ENCODE data around the gene PIKFYVE.
"Not testable (repeated sequence)": the region's sequence is repeated elsewhere in the genome, so short reads cannot be mapped to it uniquely, and the experiment has no call there.

PIKFYVE gene

GRCh38 chr2:208266936-208267335 lies 881 bp downstream of the PIKFYVE start:
- peaks cover 17% of the 10 kb centered on the region for H3K4me1 ChIP-seq
- no peak for DNase-seq (ENCODE audit: low spot score in 2 of 2)
- H3K36me3 ChIP-seq (replicated peaks): peaks cover 8% of the 10 kb centered on the region
- no peaks in the 10 kb centered on the region for H3K27me3 ChIP-seq (ENCODE audit: low read depth)
- H3K9me3 ChIP-seq: no peaks in the 10 kb centered on the region
- H3K4me3 ChIP-seq: peak overlapping the region; percentile 80
- in situ Hi-C loops (cut with MboI; ENCODE audit: low sequenced_read_pairs): no loop called here

DNA sequence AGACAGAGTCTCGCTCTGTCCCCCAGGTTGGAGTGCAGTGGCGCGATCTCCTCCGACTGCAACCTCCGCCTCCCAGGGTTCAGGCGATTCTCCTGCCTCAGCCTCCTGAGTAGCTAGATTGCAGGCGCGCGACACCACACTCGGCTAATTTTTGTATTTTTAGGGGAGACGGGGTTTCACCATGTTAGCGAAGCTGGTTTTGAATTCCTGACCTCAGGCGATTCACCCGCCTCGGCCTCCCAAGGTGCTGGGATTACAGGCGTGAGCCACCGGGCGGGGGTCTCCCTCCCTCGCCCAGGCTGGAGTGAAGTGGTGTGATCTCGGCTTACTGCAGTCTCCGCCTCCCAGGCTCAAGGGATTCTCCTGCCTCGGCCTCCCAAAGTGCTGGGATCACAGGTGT lies 1.5 kb downstream of the PIKFYVE start:
- Histone ChIP-seq H3K4me1 (peaks cover 17% of the 10 kb centered on the region), H3K4me3 (peak overlapping the region; percentile 80)
- H3K27me3 ChIP-seq (ENCODE audit: low read depth); H3K36me3 ChIP-seq (replicated peaks); in situ Hi-C loops (cut with MboI; ENCODE audit: low sequenced_read_pairs); H3K9me3 ChIP-seq: not testable (repeated sequence)
- DNase-seq (ENCODE audit: low spot score in 2 of 2): peak in 1 of 2 experiments; percentile 59

- in situ Hi-C loops (cut with MboI; ENCODE audit: low sequenced_read_pairs): no loop called here
- Histone ChIP-seq H3K27me3 (ENCODE audit: low read depth) (no peaks in the 10 kb centered on the region), H3K4me3 (peak overlapping the region; percentile 80), H3K4me1 (peaks cover 17% of the 10 kb centered on the region), H3K9me3 (no peaks in the 10 kb centered on the region), H3K36me3 (replicated peaks) (peaks cover 14% of the 10 kb centered on the region)
- DNase-seq (ENCODE audit: low spot score in 2 of 2): no peak
Measured at GRCh38 chr2:208268156-208268952, 2.3 kb downstream of the PIKFYVE start.

DNA sequence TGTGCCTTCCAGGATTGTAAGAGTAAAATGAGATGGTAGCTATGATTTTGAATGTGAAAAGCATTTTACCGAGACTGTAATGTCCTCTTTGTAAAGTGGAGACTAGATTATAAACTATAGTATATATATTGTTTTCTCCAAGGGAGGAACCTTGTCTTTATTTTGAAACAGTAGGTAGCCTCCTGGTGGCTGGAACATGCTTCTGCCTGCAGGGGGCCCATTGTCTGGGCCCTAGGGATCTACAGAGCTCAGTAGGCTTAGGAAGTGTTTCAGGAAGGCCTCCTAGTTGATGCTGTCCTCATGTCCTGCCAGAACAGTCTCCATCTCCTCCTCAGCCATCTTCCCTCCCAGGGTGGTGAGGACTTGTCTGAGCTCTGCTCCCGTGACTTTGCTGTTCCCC lies 3.0 kb downstream of the PIKFYVE start:
- Histone ChIP-seq H3K9me3 (no peaks in the 10 kb centered on the region), H3K27me3 (ENCODE audit: low read depth) (no peaks in the 10 kb centered on the region), H3K36me3 (replicated peaks) (peaks cover 21% of the 10 kb centered on the region), H3K4me3 (no peak overlapping the region), H3K4me1 (peaks cover 17% of the 10 kb centered on the region)
- in situ Hi-C loops (cut with MboI; ENCODE audit: low sequenced_read_pairs): no loop called here
- no peak for DNase-seq (ENCODE audit: low spot score in 2 of 2)

GRCh38 chr2:208274748-208275147 lies 8.7 kb downstream of the PIKFYVE start:
- peaks cover 56% of the 10 kb centered on the region for H3K36me3 ChIP-seq (replicated peaks)
- DNase-seq (ENCODE audit: low spot score in 2 of 2): no peak

GRCh38 chr2:208278549-208278948 lies 12.5 kb downstream of the PIKFYVE start:
- no peak for DNase-seq (ENCODE audit: low spot score in 2 of 2)
- in situ Hi-C loops (cut with MboI; ENCODE audit: low sequenced_read_pairs): no loop called here
- Histone ChIP-seq H3K27me3 (ENCODE audit: low read depth) (no peaks in the 10 kb centered on the region), H3K4me1 (no peaks in the 10 kb centered on the region), H3K4me3 (no peak overlapping the region), H3K36me3 (replicated peaks) (peaks cover 62% of the 10 kb centered on the region), H3K9me3 (no peaks in the 10 kb centered on the region)

More at GRCh38 chr2:208274748-208275147, 8.7 kb downstream of the PIKFYVE start:
- H3K9me3 ChIP-seq: no peaks in the 10 kb centered on the region
- no peaks in the 10 kb centered on the region for H3K27me3 ChIP-seq (ENCODE audit: low read depth)
- in situ Hi-C loops (cut with MboI; ENCODE audit: low sequenced_read_pairs): no loop called here
- H3K4me1 ChIP-seq: no peaks in the 10 kb centered on the region
- H3K4me3 ChIP-seq: no peak overlapping the region

GRCh38 chr2:208279236-208279635 lies 13.2 kb downstream of the PIKFYVE start:
- Histone ChIP-seq H3K4me1 (no peaks in the 10 kb centered on the region), H3K4me3 (no peak overlapping the region), H3K36me3 (replicated peaks) (peaks cover 55% of the 10 kb centered on the region), H3K9me3 (no peaks in the 10 kb centered on the region), H3K27me3 (ENCODE audit: low read depth) (no peaks in the 10 kb centered on the region)
- DNase-seq (ENCODE audit: low spot score in 2 of 2): no peak
- in situ Hi-C loops (cut with MboI; ENCODE audit: low sequenced_read_pairs): no loop called here

DNA sequence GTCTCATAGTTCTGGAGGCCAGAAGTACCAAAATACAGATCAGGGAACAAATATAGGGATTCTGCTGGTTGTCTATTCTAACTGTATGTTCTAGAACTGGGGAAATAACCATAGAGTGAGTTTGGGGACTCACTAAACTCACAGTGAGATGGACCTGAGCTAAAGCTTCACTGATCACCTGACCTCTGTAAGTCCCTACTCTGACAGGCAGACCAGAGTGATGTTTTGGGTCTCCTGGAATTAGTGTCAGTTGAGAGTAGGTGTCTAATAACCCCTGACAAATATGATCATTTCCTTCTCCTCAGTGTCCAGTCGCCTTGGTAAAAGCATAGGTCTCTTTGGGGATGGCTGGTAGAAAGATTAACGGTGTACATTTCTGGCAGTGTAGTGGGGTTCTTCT lies 14.2 kb downstream of the PIKFYVE start:
- no peak for DNase-seq (ENCODE audit: low spot score in 2 of 2)
- H3K4me3 ChIP-seq: no peak overlapping the region

DNA sequence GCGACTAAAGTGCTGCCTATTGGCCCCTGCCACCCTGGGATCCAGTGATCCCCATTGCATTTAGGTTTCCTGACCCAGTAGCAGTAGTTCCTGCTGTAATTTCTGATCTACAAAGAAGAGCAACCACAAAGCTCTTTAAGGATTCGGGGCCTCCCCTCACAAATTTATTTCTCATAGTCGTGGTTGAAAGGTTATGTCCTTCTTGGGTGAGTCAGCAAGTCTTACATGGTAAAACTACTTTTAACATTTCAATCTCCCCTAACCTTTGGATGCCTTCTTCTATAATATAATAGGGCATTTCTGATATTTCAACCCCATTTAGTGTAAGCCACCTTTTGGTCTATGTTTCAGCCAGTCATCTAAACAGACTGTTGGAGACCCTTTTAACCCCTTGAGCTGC lies 14.9 kb downstream of the PIKFYVE start:
- Histone ChIP-seq H3K4me1 (no peaks in the 10 kb centered on the region), H3K4me3 (no peak overlapping the region), H3K36me3 (replicated peaks) (peaks cover 43% of the 10 kb centered on the region), H3K9me3 (no peaks in the 10 kb centered on the region), H3K27me3 (ENCODE audit: low read depth) (no peaks in the 10 kb centered on the region)
- DNase-seq (ENCODE audit: low spot score in 2 of 2): no peak
- in situ Hi-C loops (cut with MboI; ENCODE audit: low sequenced_read_pairs): no loop called here

More for the DNA sequence above, 14.2 kb downstream of the PIKFYVE start:
- H3K36me3 ChIP-seq (replicated peaks): peaks cover 49% of the 10 kb centered on the region
- in situ Hi-C loops (cut with MboI; ENCODE audit: low sequenced_read_pairs): no loop called here
- no peaks in the 10 kb centered on the region for H3K9me3 ChIP-seq
- H3K27me3 ChIP-seq (ENCODE audit: low read depth): no peaks in the 10 kb centered on the region
- H3K4me1 ChIP-seq: no peaks in the 10 kb centered on the region

GRCh38 chr2:208285853-208286252 lies 19.8 kb downstream of the PIKFYVE start:
- in situ Hi-C loops (cut with MboI; ENCODE audit: low sequenced_read_pairs): no loop called here
- peaks cover 35% of the 10 kb centered on the region for H3K36me3 ChIP-seq (replicated peaks)
- H3K27me3 ChIP-seq (ENCODE audit: low read depth): no peaks in the 10 kb centered on the region
- no peaks in the 10 kb centered on the region for H3K9me3 ChIP-seq
- H3K4me3 ChIP-seq: no peak overlapping the region
- DNase-seq (ENCODE audit: low spot score in 2 of 2): no peak
- H3K4me1 ChIP-seq: no peaks in the 10 kb centered on the region

DNA sequence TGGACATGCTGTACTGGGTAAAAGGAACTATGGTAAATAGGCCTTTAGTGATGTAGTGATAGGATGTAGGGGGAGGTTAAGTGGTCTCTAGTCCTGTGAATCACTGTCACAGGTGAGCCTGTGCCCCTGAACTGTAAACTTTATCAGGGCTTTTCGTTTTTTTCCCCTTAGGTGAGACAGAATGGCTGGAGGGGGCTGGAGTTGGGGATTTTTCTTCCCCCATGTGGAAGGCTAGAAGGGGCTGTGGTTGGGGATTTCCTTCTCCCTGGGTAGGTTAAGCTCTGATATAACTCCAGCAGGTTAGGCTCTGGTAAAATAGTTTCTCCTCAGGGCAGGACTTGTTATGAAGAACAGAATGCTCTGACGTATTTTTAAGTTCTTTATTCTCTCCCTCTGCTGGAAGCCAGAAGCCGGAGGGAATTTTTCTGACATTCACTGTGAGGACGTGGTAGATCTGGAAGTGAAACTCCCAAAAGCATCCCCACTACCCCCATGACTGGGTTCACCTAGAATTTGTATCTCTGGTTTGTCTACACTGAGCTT lies 28.5 kb downstream of the PIKFYVE start:
- Histone ChIP-seq H3K4me3 (no peak overlapping the region), H3K27me3 (ENCODE audit: low read depth) (no peaks in the 10 kb centered on the region), H3K9me3 (no peaks in the 10 kb centered on the region), H3K4me1 (no peaks in the 10 kb centered on the region; the same call in 1 of the 2 replicates), H3K36me3 (replicated peaks) (peaks cover 34% of the 10 kb centered on the region)
- in situ Hi-C loops (cut with MboI; ENCODE audit: low sequenced_read_pairs): no loop called here
- DNase-seq (ENCODE audit: low spot score in 2 of 2): no peak

DNA sequence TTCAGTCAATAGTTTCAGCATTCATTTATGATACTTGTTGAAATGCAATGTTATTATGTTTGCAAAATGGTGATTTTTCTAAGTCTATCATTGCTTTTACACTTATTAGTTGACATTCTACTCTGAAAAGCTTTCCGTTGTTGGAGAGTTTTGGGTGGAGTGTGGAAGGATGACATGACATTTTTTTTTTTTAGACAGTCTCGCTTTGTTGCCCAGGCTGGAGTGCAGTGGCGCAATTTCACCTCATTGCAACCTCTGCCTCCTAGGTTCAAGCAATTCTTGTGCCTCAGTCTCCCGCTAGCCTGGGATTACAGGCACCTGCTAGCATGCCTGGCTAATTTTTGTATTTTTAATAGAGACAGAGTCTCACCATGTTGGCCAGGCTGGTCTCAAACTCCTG lies 29.8 kb downstream of the PIKFYVE start:
- peaks cover 28% of the 10 kb centered on the region for H3K36me3 ChIP-seq (replicated peaks)
- in situ Hi-C loops (cut with MboI; ENCODE audit: low sequenced_read_pairs): no loop called here
- no peak overlapping the region for H3K4me3 ChIP-seq
- H3K9me3 ChIP-seq: no peaks in the 10 kb centered on the region
- H3K27me3 ChIP-seq (ENCODE audit: low read depth): no peaks in the 10 kb centered on the region
- no peak for DNase-seq (ENCODE audit: low spot score in 2 of 2)
- no peaks in the 10 kb centered on the region; the same call in 1 of the 2 replicates for H3K4me1 ChIP-seq

- Histone ChIP-seq H3K4me3 (no peak overlapping the region), H3K4me1 (no peaks in the 10 kb centered on the region; the same call in 1 of the 2 replicates), H3K9me3 (no peaks in the 10 kb centered on the region), H3K36me3 (replicated peaks) (peaks cover 25% of the 10 kb centered on the region), H3K27me3 (ENCODE audit: low read depth) (no peaks in the 10 kb centered on the region)
- in situ Hi-C loops (cut with MboI; ENCODE audit: low sequenced_read_pairs): no loop called here
- no peak for DNase-seq (ENCODE audit: low spot score in 2 of 2)
Measured at GRCh38 chr2:208296610-208297009, 30.6 kb downstream of the PIKFYVE start.

DNA sequence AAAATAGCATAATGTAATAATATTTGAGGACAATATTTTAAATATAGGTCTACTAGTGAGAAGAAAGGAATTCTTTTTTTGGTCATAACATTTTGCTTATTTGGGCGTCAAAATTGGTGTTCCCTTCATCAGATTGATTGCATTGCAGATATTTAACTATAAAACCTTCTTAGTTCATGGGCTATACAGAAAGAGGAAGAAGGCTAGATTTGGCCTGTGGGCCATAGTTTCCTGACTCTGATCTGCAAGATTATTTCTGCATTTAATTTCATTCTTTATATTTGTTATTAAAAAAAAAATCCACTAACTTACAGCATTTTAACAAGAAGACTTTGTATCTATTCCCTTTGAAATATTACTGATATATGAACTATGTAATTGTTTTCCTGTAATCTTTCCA lies 31.9 kb downstream of the PIKFYVE start:
- Histone ChIP-seq H3K4me3 (no peak overlapping the region), H3K9me3 (no peaks in the 10 kb centered on the region), H3K36me3 (replicated peaks) (peaks cover 20% of the 10 kb centered on the region), H3K27me3 (ENCODE audit: low read depth) (no peaks in the 10 kb centered on the region), H3K4me1 (no peaks in the 10 kb centered on the region; the same call in 1 of the 2 replicates)
- no peak for DNase-seq (ENCODE audit: low spot score in 2 of 2)
- in situ Hi-C loops (cut with MboI; ENCODE audit: low sequenced_read_pairs): no loop called here

All from HAP-1 (cell line).